Stimulated activated CD8-positive, alpha-beta memory T cell treated with anti-CD3 and anti-CD28 coated beads, Interleukin-7, amount 100 ng/mL, for 4 hours (primary cell): ENCODE measurements around the gene SLC16A4.
"Not testable (repeated sequence)": the region's sequence is repeated elsewhere in the genome, so short reads cannot be mapped to it uniquely, and the experiment has no call there.

Source experiments
- DNase-seq, 2 donors: peaks; one replicate each; pipeline ENCODE4 v3.0.0-alpha.2; 2020; ENCODE audit warnings: low read depth in 2 of 2

SLC16A4 gene

DNA sequence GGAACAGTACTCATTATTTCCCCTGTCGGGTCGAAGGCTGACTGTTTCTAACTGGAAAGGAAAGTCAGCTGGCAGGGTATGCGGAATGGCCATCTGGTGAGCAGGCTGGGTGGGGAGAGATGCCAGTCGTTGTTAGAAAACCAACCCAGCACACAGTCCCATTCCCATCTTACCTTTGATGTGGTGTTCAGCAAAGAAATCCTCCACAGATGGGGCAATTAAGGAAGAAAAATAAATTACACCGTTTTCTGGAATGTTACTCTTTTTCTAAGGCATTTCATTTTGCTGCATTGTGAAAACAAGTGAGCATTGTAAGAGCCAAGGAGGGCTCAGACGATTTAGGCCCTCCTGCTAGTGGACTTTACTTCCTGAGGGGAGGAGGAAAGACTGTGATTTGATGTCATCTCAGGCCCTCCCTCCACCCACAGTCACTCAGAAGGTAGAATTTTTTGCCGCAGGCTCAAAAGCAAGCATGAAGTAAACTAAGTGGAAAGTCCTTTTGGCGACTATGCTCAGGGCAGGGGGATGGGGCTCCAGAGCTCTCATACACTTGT, at the start of gene SLC16A4:
TSS of gene SLC16A4 (minus strand) at position 335 of the 554 bp plus-strand sequence. CDS start 1,703 bp downstream, outside the sequence.
- no peak for DNase-seq

DNA sequence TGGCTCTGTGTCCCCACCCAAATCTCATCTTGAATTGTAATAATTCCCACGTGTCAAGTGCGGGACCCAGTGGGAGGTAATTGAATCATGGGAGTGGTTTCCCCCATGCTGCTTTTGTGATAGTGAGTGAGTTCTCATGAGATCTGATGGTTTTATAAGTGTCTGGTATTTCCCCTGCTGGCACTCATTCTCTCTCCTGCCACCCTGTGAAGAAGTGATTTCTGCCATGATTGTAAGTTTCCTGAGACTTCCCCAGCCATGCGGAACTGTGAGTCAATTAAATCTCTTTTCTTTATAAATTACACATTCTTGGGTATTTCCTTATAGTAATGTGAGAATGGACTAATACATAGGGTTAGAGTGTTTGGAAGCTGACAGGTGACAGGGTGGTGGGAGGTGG, 49.0 kb upstream of the SLC16A4 start:
- DNase-seq, result not testable (repeated sequence)

DNA sequence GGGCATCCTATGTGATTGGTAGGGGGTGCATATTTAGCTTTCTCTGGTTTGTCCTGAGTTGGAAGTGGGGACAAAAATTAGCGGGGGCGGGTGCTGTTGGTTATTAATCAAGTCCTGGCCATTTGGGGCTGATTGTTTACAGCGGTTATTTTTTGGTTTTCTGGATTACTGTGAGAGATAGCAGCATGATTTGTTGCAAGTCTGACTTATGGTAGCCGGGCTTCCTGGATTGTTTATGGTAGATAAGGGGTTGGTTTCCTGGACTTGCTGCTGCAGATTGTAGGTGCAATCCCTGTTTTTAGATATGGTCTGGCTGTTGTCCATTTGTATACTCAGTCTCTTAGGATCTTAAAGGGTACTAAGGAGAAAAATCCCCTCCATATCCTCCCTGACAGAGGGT, 48.1 kb upstream of the SLC16A4 start:
- DNase-seq, result no peak

DNA sequence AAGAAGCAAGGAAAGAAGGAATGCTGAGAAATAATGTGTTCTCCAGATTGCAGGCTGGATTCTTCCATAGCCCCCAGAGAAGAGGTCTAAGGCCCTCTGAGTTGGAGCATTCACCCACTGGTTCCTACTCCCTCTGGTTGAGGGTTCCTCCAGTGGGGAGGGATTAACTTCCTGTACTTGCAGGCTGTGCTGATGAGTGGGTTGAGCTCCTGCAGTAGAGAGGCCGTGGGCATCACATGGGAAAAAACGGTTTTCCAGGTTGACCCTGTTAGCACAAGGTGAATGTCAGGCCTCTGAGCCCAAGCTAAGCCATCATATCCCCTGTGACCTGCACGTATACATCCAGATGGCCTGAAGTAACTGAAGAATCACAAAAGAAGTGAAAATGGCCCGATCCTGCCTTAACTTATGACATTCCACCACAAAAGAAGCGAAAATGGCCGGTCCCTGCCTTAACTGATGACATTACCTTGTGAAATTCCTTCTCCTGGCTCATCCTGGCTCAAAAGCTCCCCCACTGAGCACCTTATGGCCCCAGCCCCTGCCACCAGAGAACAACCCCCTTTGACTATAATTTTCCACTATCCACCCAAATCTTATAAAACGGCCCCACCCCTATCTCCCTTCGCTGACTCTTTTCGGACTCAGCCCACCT, 46.9 kb upstream of the SLC16A4 start:
- DNase-seq, result not testable (repeated sequence)

DNA sequence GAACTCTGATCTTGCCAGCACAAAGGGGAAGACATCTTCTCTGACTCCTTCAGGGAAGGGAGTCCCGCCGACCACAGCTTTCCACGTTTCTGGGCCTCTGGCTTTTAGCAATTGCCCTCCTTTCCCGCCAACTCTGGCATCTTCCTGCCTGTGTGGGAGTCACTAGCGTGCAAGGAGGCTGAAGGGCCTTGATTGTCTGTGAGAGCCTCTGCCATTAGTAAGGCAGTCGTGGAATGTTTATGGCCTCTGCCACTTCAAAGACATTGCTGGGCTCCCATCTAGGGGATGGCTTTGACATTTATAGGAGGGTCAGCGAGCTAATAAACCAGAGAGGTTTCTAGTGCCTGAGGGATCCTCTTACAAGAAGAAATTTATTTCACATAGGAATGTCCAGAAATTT, 45.8 kb upstream of the SLC16A4 start:
- no peak for DNase-seq

DNA sequence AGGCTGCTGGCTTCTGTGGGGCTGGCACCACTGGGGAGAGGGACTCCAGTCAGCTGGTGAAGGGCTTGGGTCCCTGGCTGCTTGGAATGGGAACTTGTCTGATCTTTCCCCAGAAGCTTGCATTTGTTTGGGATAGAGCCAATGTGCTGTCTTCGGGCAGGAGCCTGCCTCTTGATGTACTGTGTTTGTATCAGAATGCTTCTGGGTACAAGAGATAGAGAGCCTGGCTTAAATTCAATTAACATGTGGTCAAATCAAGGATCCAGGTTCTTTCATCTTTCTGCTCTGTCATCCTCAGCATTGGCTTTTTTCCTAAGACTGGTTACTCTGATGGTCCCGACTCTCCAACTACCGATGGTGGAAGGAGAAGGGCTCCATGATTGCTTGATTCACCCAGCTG, 44.1 kb upstream of the SLC16A4 start:
- no peak for DNase-seq

DNA sequence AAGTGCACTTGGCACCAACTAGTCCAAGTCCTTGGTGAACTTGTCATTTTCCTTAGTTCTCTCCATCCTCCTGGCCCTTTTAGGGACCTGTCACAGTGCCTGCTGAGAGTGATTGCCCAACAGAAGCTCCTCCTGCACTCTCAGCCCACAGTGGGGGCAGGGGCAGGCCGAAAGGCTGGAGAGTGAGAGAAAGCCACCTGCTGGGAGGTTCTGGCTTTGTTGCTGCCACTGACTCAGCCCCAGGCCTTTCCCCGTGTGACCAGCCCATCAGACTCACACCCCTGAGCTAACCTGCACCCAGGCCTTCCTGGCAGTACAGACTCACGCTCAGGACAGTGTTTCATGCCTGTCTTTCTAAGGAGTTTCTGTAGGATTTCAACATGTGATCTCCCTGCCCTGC, 43.0 kb upstream of the SLC16A4 start:
- no peak for DNase-seq

DNA sequence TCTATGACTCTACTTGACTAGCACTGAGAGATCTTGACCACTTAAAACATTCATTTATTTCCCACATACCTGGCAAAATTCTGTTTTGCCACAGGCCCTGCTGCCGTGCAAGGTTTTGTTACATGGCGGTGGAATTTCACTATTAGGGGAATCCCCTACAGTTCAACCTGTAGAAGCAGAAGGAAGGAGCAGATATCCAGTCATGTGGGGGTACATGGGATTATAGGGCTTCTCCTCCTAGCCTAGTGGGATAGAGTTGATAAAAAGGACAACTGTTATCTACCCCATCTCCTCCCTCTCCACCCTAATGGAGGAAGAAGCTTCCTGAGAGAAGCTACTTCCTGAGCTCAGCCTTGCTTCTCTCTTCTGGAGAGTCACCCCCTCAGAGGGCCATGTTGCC, 42.4 kb upstream of the SLC16A4 start:
- DNase-seq, result no peak

DNA sequence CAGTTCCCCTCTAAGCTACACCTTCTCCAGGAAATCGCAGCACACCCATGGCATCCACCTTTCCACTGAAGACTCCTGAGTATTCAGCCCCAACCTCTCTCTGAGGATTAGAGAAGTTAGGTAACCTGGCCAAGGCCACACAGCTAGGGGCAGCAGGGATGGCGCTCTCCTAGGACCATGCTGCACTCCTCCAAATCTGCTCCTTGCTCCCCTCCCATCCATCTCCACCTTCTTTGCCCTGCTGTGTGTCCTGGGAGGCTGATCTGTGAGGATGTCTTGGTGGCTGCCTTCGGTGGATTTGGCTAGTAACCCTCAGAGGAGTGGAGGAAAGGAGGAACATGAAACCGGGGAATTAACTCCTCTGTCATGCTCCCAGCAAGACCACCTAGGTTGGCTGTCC, 40.1 kb upstream of the SLC16A4 start:
- no peak for DNase-seq

DNA sequence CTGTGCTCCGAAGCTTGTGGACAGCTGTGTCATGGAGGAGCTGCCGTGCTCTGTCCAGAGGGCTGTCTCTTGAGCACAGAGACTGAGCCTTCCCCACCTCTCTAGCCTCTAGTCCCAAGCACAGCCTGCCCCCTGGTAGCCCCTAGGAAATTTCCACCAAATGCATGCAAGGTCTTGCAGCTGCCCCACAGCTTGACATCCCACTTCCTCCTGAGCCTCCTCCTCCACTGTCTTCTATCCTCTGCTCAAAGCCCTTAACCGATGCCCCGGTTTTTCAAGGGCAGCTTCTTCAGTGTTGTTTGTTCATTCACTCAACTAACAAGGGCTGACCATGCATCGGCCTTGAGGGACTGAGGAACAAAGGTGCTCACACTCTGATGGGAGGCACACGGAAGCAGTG, 39.5 kb upstream of the SLC16A4 start:
- DNase-seq, result no peak

DNA sequence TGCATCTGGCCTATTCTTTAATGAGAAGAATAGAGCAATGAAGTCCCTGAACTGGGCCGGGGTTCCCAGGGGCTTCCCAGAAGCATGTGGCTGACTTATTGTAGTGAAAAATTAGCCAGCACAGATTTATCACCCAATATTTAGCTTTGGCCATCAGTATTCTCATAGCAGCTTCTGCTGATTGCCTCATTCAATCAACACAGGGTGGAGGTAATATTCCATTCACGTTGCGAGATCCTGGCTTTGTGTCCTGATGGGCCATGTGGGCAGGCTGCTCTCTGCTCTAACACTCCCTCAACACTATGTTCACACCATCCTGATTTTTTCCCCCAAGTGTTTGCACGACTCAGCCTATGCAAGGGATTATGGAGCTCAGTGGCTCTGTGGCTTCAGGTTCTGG, 38.1 kb upstream of the SLC16A4 start:
- no peak for DNase-seq

DNA sequence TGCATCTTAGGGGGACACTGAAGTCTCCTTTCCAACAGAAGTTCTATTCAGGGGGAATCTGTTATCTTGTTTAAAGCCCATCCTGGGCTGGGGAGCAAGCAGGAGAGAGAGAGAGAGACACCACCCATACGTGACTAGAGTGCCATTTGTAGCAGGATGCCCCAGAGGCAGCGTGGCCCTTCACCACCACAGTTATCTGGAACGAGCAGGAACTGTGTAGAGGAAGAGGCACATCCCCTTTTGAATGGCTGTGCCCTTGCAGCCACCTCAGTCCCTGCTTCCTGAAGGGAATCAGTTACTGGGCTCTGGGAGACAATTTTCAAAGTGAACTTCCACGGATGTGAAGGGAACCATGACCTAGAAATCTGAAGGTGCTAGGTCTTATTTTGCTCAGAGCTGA, 36.0 kb upstream of the SLC16A4 start:
- no peak for DNase-seq

DNA sequence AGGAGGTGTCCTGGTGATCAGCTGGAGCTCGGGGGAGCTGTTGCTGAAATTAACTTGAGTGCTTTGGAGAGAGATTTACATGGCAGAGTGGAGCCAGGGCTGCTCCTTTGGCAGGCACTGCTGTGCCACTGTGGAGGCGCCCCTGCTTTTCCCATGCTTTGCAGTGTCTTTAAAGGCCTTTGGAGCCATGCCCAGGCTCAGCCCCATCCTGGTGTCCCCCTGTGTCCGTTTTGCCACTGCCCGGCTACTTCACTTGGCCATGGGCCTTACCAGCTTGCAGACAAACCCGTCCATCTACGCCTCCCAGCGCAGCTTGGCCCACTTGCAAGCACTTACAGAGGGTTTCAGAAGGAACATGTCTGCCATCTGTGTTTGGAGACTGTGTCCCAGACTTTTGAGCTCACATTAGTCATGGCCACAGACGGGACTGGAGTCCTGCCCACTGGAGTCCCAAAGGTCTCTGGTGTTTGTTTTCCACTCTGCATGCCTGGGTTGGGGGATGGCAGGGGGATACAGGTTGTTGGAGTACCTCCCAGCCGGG, 34.9 kb upstream of the SLC16A4 start:
- DNase-seq, result no peak

DNA sequence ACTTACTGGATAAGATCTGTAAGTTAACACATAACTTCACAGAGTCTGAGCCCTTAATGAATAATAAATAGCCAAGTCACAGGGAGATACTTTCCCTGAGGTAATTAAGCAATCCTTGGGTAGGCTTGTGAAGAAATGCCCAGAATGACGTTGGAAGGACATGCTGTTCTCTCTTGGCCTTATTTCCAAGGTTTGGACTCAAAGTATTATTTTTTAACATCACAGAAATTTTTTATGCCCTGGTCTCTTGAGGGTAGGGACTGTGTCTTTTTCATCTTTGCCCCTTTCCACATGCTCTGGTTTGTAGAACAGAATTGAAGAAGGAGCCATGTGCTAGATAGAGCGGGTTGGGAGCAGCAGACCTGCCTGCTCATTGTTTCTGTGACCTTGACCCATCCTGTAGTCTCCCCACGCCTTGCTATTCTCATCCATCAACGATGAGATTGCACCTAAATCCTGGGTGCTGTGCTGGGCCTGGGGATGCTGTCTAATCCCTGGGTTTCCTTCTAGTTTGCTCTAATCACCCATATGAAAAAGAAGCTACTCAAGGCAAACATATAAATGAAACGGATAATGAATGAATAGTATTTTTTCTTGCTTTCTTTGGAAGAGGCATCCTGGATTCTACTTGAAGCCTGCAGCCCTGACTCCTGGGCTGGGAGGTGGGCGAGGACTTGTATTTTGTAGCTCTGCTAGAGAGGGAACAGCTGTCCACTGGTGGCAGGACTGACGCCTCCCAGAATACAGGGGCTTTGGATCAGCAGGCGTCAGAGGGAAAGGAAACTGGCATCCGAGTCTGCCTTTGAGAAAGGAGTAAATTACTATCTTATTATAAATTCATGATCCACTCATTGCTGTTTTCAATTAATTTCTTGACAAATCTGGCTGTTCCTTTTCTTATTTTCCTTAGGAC, 34.1 kb upstream of the SLC16A4 start:
- DNase-seq, result no peak

DNA sequence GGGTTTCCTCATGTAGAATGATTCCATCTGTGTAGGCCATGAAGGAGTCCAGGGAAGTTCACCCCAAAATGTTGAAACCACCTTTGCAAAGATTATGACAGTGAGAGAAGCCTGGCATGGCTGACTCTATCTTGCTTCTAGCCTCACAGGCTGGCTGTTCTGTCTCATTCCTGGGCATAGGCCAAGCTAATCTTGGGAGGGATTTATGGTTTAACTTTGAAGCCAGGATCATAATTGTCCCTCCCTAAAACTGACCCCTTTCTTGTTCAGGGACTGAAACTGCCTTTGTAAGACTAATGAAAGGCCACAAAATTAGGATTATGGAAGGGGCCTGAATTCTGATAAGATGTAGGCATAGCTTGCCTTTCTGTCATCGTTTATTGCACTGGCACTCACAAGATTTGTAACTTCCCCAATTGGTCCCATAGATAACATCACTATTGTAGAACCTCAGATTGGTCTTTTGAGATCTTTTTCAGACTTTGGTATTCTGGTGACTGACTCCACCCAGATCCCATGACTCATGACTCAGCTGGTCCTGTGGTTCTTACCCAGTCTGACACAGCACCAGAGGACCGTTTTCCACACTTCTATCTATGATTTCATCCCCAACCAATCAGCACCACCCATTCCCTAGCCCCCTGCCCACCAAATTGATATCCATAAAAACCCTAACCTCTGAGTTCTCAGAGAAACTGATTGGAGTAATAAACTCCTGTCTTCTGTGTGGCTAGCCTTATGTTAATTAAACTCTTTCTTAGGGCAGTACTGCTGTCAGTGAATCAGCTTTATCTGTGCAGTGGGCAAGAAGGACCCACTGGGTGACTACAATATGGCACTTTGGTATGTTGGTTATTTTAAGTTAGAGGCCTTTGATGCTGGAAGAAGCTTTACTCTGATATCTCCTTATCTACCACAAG, 30.3 kb upstream of the SLC16A4 start:
- no peak for DNase-seq

DNA sequence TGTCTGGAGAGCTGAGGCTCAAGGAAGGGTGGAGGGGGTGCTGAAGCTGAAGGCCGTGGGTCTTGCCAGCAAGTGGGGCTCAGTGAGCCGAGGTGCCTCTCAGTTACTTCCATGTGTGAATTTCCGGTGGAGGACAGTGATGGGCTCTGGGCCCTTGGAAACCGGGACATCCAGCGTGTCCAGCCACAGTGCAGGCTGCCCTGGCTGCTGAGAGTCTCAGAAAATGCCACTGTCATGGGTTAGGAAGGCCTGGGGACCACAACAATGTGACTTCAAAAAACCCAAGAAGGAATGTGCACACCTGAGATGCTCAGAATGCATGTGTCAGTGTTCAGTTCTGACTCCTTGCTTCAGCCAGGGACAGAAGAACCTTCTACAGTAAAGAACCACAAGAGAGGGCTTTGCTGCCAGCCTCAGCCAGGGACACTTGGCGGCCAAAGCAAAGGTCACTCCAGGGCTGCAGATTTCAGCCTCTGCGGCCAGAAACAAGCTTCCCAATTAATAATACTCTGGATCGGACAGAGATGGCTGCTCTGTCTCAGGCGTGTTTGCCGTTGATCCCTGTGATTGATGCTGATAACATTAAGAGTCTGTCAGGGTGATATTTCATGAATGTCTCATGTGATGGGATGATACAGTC, 29.3 kb upstream of the SLC16A4 start:
- DNase-seq, result no peak

DNA sequence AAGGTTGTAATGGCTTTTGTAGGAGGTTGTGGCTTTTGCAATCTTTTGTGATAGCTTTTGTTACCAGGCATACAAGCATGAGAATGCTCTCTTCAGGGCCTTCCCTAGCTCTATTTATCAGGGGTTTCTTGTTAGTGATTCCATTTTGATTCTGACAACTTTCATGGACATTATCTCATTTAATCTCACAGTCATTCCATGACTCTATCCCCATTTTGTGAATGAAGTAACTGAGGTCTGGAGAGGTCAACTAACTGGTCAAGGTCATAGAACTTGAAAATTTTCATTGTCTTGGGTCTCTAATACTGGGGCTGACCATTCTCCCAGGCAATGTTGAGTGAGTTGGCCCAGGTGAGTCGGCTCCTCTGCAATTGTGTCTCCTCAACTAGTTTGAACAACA, 27.9 kb upstream of the SLC16A4 start:
- DNase-seq, result no peak

DNA sequence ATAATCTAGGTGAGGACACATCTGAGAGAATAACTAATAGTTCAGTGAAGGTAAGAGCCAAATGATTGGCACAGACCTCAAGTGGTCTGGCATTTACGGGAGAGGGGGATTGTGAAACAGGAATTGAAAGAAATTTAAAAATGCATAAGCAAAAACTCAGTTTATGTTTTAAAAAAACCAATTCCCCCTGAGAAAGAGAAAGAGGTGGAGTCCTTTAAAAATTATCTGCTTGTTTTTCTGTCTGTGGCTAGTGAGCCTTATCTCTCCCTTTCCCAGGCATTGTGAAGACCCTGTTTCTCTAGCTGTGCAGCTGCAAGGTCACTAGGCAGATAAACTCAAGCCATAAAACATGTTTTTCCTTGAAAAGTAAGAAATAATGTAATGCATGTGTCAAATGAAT, 22.2 kb upstream of the SLC16A4 start:
- DNase-seq, result not testable (repeated sequence)

DNA sequence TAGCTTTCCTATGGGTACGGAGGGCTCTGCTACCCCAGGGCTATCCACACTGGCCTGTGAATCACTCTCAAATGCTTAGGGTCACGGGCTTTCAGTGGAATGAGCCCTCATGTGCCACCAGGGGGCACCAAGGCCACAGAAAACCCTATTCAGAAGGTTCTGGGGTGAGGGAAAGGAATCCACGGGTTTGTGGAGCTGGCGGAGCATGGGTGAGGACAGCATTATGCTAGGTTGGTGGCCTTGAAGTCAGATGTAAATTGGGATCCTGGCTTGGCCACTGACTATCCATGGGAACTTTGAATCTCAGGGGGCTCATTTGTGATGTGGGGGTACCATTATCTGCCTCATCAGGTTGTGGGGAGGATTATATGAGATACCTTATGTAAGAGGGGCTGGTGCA, 21.8 kb upstream of the SLC16A4 start:
- peak; percentile 34 to 36 for DNase-seq

DNA sequence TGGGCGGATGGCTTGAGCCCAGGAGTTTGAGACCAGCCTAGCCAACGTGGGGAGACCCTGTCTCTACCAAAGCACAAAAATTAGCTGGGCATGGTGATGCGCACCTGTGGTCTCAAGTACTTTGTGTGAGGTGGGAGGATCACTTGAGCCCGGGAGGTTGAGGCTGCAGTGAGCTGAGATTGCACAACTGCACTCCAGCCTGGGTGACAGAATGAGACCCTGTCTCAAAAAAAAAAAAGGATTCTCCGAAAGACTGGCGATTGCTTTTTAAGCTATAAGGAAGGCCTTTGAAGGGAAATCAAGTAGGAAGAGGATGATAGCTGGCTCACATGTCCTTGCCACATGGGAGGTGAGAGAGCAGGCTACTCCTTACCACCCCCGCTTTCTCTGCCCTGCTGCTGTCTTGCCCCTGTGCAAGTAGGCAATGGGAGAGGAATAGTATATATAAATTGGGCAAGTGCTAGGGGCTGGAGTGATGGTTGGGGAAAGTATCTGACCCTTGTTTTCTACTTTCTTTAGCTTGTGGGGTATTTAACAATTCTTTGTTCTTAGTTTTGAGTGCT, 20.4 kb upstream of the SLC16A4 start:
- no peak for DNase-seq

DNA sequence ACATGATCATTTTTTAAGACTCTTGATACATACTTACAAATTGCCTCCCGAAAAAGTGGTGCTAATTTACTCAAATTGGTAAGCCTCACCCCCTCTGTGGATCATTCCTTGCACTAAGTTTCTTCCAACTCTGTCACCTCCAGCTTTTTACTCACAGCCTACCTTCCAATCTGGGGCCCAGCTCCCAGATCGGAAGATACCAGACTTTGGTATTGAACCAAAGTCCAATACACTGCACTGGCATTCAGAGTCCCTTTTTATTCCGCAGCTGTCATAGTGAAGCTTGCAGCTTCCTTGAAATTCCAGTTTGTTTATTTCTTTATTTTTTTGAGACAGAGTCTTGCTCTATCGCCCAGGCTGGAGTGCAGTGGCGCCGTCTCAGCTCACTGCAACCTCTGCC, 18.5 kb upstream of the SLC16A4 start:
- no peak for DNase-seq
